ENCODE measurements around the gene TM4SF18. TPM values are rescaled to one million over a fixed set of nuclear protein-coding genes. Genes with fewer than 3 reads are reported as not detected.
"Not testable (repeated sequence)": the region's sequence is repeated elsewhere in the genome, so short reads cannot be mapped to it uniquely, and the experiment has no call there.

The TM4SF18 gene
- polyA plus RNA-seq, 1 donor from 2014 or later, result not detected

- no peaks in the 10 kb centered on the region for H3F3A ChIP-seq (ENCODE audit: insufficient read depth, low read length, poor library complexity, severe bottlenecking)
- no peaks in the 10 kb centered on the region for H3K9me2 ChIP-seq (ENCODE audit: insufficient read depth, low read length)
- no peak overlapping the region for H3K9ac ChIP-seq (ENCODE audit: low read length)
- H3K27me3 ChIP-seq (ENCODE audit: insufficient read depth, low read depth, low read length), result no peaks in the 10 kb centered on the region
- no peak overlapping the region for H2AFZ ChIP-seq (ENCODE audit: low read depth, low read length)
- TF ChIP-seq EZH2 (IDR thresholded peaks at IDR 0.05; ENCODE audit: borderline replicate concordance, insufficient read depth, low read length, poor library complexity, severe bottlenecking) (no peak), MXI1 (conservative IDR thresholded peaks at IDR 0.05; ENCODE audit: poor library complexity, severe bottlenecking) (no peak), RAD21 (conservative IDR thresholded peaks at IDR 0.05) (no peak), EP300 (conservative IDR thresholded peaks at IDR 0.05; ENCODE audit: poor library complexity, severe bottlenecking) (no peak), REST (IDR thresholded peaks at IDR 0.05; ENCODE audit: borderline replicate concordance) (no peak), SMC3 (conservative IDR thresholded peaks at IDR 0.05; ENCODE audit: poor library complexity) (no peak), CTCF (IDR thresholded peaks at IDR 0.05; ENCODE audit: poor library complexity, severe bottlenecking) (no peak)
- H3K9me3 ChIP-seq (ENCODE audit: low read length), result no peaks in the 10 kb centered on the region
- no peak overlapping the region for H3K4me2 ChIP-seq (ENCODE audit: low read length)
- H4K20me1 ChIP-seq (ENCODE audit: insufficient read depth), result no peaks in the 10 kb centered on the region
- no peaks in the 10 kb centered on the region for H3K36me3 ChIP-seq (ENCODE audit: insufficient read depth, low read length)
- no peaks in the 10 kb centered on the region for H3K79me2 ChIP-seq (replicated peaks; ENCODE audit: insufficient read depth, low read length)
- H3K27ac ChIP-seq (ENCODE audit: low read length), result no peak overlapping the region
- no peak overlapping the region for H3K4me3 ChIP-seq (ENCODE audit: low read length)
Measured at GRCh38 chr3:149381173-149382100, 48.0 kb upstream of the TM4SF18 start.

- H3K9ac ChIP-seq (ENCODE audit: low read length); H3K27me3 ChIP-seq (ENCODE audit: insufficient read depth, low read depth, low read length); H3K4me2 ChIP-seq (ENCODE audit: low read length); H3K4me3 ChIP-seq (ENCODE audit: low read length); H3K9me3 ChIP-seq (ENCODE audit: low read length); H3K36me3 ChIP-seq (ENCODE audit: insufficient read depth, low read length); H3K9me2 ChIP-seq (ENCODE audit: insufficient read depth, low read length); H3F3A ChIP-seq (ENCODE audit: insufficient read depth, low read length, poor library complexity, severe bottlenecking); H4K20me1 ChIP-seq (ENCODE audit: insufficient read depth); H3K79me2 ChIP-seq (replicated peaks; ENCODE audit: insufficient read depth, low read length); H2AFZ ChIP-seq (ENCODE audit: low read depth, low read length); H3K27ac ChIP-seq (ENCODE audit: low read length): not testable (repeated sequence)
Measured at GRCh38 chr3:149380220-149380619, 46.8 kb upstream of the TM4SF18 start.
